ENCODE data around the gene CRY2. TPM values are rescaled to one million over a fixed set of nuclear protein-coding genes. Genes with fewer than 3 reads are reported as not detected.

The CRY2 gene
- total RNA-seq, 2 donors from 2014 or later = 19.8 to 20.1 TPM

GRCh38 chr11:45851228-45851627 lies 4.0 kb downstream of the CRY2 start:
- 75 to 84% methylated on average over 1 to 2 of the region's 2 CpGs for WGBS, 2 experiments (ENCODE audit: insufficient coverage in 1 of 2, insufficient read length in 1 of 2)
- Histone ChIP-seq H3K9me3 (ENCODE audit: control insufficient read depth, low read length) (no peaks in the 10 kb centered on the region), H3K36me3 (ENCODE audit: control insufficient read depth, insufficient read depth, low read length) (peaks cover 4% of the 10 kb centered on the region), H3K27ac (ENCODE audit: low read depth, low read length) (no peak overlapping the region), H3K4me3 (ENCODE audit: low read length) (no peak overlapping the region), H3K9ac (ENCODE audit: extremely low read depth, low read length, poor library complexity, severe bottlenecking) (no peak overlapping the region), H3K27me3 (ENCODE audit: control insufficient read depth, insufficient read depth, low read length, poor library complexity, severe bottlenecking) (peaks cover 7% of the 10 kb centered on the region), H3K4me1 (ENCODE audit: control insufficient read depth, insufficient read depth, low read length) (peaks cover 9% of the 10 kb centered on the region)
- Mint-ChIP-seq H3K27ac (no peak overlapping the region), H3K36me3 (ENCODE audit: low read depth) (peaks cover 3% of the 10 kb centered on the region), H3K4me3 (no peak overlapping the region), H3K4me1 (peaks cover 14% of the 10 kb centered on the region), H3K9me3 (no peaks in the 10 kb centered on the region), H3K27me3 (ENCODE audit: insufficient read depth) (peaks cover 17% of the 10 kb centered on the region)
- no peak for DNase-seq
- TF ChIP-seq CTCF (conservative IDR thresholded peaks at IDR 0.05) = no peak

GRCh38 chr11:45852018-45852711 lies 4.9 kb downstream of the CRY2 start:
- Histone ChIP-seq H3K27ac (ENCODE audit: low read depth, low read length) (no peak overlapping the region), H3K9me3 (ENCODE audit: control insufficient read depth, low read length) (no peaks in the 10 kb centered on the region), H3K27me3 (ENCODE audit: control insufficient read depth, insufficient read depth, low read length, poor library complexity, severe bottlenecking) (no peaks in the 10 kb centered on the region), H3K9ac (ENCODE audit: extremely low read depth, low read length, poor library complexity, severe bottlenecking) (no peak overlapping the region), H3K36me3 (ENCODE audit: control insufficient read depth, insufficient read depth, low read length) (peaks cover 10% of the 10 kb centered on the region), H3K4me1 (ENCODE audit: control insufficient read depth, insufficient read depth, low read length) (peaks cover 9% of the 10 kb centered on the region), H3K4me3 (ENCODE audit: low read length) (no peak overlapping the region)
- H3K4me1 Mint-ChIP-seq = peaks cover 14% of the 10 kb centered on the region
- 50 to 56% methylated on average over 1 to 4 of the region's 4 CpGs for WGBS, 2 experiments (ENCODE audit: insufficient coverage in 1 of 2, insufficient read length in 1 of 2)
- H3K27me3 Mint-ChIP-seq (ENCODE audit: insufficient read depth) = peaks cover 9% of the 10 kb centered on the region
- peaks cover 9% of the 10 kb centered on the region for H3K36me3 Mint-ChIP-seq (ENCODE audit: low read depth)
- peak; percentile 81 for DNase-seq
- no peak overlapping the region for H3K4me3 Mint-ChIP-seq
- H3K27ac Mint-ChIP-seq = peak overlapping the region; percentile 35
- peak; percentile 50 for TF ChIP-seq CTCF (conservative IDR thresholded peaks at IDR 0.05)
- no peaks in the 10 kb centered on the region for H3K9me3 Mint-ChIP-seq

- no peak overlapping the region for H3K4me3 ChIP-seq (ENCODE audit: low read length)
- H3K36me3 ChIP-seq (ENCODE audit: control insufficient read depth, insufficient read depth, low read length) = peaks cover 16% of the 10 kb centered on the region
- no peaks in the 10 kb centered on the region for H3K9me3 ChIP-seq (ENCODE audit: control insufficient read depth, low read length)
- H3K36me3 Mint-ChIP-seq (ENCODE audit: low read depth) = peaks cover 12% of the 10 kb centered on the region
- peaks cover 14% of the 10 kb centered on the region for H3K4me1 Mint-ChIP-seq
- H3K9me3 Mint-ChIP-seq = no peaks in the 10 kb centered on the region
- peaks cover 9% of the 10 kb centered on the region for H3K27me3 Mint-ChIP-seq (ENCODE audit: insufficient read depth)
- no peak overlapping the region for H3K9ac ChIP-seq (ENCODE audit: extremely low read depth, low read length, poor library complexity, severe bottlenecking)
- H3K4me1 ChIP-seq (ENCODE audit: control insufficient read depth, insufficient read depth, low read length) = peaks cover 9% of the 10 kb centered on the region
- peak; percentile 70 for DNase-seq
- H3K27ac Mint-ChIP-seq = peak overlapping the region; percentile 35
- 50% methylated on average over 1 of the region's 1 CpG; no CpG with 5 or more reads in 1 of the 2 experiments for WGBS, 2 experiments (ENCODE audit: insufficient coverage in 1 of 2, insufficient read length in 1 of 2)
- H3K4me3 Mint-ChIP-seq = no peak overlapping the region
- no peaks in the 10 kb centered on the region for H3K27me3 ChIP-seq (ENCODE audit: control insufficient read depth, insufficient read depth, low read length, poor library complexity, severe bottlenecking)
- TF ChIP-seq CTCF (conservative IDR thresholded peaks at IDR 0.05) = peak; percentile 26
- H3K27ac ChIP-seq (ENCODE audit: low read depth, low read length) = no peak overlapping the region
These were observed 5.4 kb downstream of the CRY2 start for GRCh38 chr11:45852712-45853101.
